ENCODE measurements around the gene ZNG1C.
"Not testable (repeated sequence)": the region's sequence is repeated elsewhere in the genome, so short reads cannot be mapped to it uniquely, and the experiment has no call there.

Gene ZNG1C

DNA sequence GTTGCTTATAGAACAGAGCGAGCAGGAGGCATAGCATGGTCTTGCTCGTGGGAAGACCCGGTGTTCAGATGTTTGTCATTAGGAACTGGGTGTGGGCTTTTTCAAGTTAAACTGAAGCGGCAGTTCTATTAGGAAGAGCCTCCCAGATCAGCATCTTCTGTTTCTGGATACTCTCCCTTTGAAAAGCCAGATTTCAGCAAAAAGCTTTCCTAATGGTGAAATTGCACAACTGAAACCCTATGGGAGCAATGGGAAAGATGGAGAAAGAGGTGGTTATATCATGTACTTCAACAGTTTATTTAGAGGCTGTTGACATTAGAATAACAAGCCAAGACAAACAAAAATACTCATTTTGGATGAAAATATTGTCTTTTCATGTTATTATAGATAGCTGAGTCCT is 102.2 kb downstream of the ZNG1C start:
- DNase-seq: not testable (repeated sequence)
